ENCODE results near the gene JUND.

DNA sequence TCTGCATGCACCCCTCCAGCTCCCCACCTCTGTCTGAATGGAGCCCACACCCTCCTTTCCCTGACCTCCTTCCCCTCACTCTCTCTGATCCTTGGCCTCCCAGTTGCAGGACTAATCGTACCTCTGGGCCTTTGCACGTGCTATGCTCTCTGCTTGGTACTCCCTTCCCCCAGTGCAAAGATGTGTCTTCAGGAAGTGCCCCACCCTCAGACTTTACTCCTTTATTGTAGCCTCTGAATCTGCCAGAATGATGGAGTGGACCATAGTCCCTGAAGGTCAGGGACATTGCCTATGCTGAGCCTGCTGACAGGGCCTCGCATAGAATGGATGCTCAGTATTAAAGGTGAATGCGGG, 1.3 kb upstream of the JUND start:
- TF ChIP-seq CTCF (conservative IDR thresholded peaks at IDR 0.05; ENCODE audit: low read length) (no peak), EZH2phosphoT487 (IDR thresholded peaks at IDR 0.05; ENCODE audit: borderline replicate concordance) (no peak)

Data from Loucy (cell line).